Measurements from ENCODE around the gene FYB2.

Gene FYB2

DNA sequence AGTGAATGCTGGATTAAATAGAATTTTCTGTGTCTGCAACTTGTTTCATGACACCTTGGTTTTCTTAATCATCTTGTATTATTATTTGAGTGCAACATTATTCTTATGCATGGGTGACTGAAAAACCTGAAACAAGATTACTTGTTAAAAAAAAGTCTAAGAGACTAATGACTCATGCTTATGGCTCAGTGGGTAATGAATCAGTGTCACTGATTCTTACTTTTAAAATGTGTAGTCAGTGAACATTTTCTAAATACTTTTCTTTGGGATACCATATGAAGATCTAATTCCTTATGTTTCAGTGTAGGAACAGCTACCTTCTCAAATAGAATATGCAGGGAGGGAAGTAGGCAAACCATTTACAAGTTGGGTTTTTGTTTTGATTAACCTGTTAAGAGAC is 108.6 kb downstream of the FYB2 start:
- no peak for DNase-seq

DNA sequence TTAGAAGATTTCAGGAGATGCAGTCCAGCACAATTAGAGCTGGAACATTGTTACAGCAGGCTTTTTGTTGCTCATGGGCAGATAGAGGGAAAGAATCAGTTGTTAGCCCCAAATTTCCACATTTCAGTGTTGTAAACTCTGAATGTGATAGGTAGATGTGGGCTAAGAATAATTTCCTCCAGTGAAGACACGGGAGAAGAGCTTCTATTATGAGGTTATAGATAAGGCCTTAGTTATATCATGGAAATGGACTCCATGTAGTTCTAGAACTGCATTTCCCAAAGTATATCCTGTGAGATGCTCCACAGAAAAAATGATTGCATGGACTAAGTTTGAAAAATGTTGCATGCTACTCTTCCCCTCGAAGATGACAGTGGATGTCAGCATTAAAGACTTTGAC is 109.2 kb downstream of the FYB2 start:
- no peak for DNase-seq

DNA sequence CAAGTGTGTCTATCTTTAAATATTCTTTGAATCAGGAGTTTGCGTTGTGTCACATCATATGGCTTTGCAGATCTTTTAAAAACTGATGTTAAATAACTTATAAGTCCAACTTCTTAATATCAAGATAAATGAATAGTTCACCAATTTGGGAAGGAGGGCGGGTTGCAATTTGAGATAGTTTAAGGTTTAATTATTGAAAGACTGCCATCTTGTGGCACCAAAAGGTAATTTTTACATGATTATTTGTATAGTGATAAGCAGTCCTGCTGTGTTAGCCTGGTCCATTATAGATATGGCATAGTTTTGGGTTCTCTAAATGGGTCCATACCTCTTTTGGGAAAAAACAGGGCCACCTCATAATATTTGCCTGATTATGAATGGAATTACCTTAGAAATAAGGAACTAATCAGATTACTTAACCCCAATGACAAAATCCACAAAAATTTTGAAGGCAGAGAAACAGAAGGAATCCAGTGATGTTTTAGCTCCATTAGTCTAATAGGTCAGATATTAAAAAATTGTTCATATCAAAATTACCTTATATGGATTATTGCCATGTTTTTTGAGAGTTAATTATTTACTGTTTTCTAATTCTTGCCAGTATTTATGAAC is 109.8 kb downstream of the FYB2 start:
- DNase-seq = no peak

DNA sequence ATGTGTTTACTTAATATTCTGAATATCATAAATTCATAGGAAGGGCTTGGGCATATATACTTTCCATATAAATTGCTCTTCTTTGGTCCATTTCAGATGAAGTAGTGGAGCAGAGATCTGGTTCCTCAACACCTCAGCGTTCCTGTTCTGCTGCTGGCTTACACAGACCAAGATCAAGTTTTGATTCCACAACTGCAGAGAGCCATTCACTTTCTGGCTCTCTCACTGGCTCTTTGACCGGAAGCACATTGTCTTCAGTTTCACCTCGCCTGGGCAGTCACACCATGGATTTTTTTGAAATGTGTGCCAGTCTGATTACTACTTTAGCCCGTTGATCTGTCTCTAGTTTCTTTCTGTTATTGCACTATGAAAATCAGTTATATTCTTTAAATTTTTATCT is 111.8 kb downstream of the FYB2 start:
- DNase-seq = no peak

DNA sequence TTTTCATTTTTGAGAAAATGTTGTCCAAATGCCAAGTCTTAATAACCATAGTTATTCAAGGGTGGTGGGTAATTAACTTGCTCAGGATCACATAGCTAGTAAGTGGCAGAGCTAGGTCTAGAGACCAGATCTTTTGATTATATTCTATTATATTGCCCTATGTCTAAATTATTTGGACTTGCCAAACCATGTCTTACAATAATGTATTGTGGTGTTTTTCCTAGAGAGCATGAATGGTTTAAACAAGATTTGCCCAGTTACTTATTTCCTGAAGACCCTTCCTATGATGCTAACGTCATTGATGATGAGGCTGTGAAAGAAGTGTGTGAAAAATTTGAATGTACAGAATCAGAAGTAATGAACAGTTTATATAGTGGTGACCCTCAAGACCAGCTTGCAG is 115.5 kb downstream of the FYB2 start:
- DNase-seq = no peak

DNA sequence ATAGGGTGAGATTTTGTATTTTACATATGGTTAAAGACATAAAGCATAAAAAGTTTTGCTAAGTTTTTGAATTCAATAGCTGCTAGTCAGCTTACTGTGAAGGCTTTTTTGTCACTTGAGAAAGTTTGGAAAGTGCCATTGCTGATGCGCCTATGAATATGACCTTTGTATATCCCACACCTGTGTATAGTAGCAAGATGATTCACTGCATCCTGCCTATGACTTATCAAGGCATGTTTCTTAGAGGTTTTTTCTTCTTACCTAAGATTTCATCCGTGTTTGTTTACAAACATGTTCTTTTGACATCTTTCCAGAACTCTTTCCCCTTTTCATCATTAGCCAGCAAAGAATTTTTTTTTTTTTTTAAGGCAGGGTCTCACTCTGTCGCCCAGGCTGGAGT is 122.5 kb downstream of the FYB2 start:
- DNase-seq = no peak

DNA sequence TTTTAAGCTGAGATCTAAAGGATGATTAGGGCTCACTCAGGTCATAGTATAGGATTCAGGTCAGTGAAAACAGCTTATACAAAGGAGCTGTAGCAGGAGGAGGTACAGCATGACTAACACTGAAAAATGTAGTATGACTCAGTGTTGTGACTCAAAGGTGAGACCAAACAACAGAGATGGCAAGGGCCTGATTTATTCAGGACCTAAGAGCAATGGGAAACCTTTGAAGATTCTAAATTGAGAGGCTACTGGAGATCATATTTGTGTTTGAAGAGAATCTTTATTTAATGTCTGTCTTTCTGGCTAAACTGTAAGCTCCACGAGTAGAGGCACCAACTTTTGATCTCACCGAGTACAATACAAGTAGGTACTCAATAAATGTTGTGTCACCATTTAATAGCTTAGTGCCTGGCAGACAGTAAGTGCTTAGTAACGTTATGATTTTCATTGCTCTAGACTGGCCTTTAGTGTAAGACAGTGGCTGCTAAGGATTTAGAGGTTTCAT is 130.6 kb downstream of the FYB2 start:
- no peak for DNase-seq

DNA sequence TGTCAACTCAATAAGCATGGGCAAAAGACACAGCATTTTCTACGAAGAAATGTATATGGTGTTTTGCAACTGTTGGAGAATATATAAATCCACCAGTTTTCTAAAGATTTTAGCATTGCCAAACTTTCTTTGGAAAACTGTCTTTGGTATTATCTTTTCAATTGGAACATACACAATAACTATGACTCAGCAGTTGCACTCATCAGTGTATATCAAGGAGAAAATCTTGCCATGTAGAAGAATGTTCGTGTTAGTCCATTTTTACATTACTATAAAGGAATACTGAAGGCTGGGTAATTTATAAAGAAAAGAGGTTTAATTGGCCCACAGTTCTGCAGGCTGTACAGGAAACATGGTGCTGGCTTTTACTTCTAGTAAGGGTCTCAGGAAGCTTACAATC is 133.0 kb downstream of the FYB2 start:
- DNase-seq = no peak

DNA sequence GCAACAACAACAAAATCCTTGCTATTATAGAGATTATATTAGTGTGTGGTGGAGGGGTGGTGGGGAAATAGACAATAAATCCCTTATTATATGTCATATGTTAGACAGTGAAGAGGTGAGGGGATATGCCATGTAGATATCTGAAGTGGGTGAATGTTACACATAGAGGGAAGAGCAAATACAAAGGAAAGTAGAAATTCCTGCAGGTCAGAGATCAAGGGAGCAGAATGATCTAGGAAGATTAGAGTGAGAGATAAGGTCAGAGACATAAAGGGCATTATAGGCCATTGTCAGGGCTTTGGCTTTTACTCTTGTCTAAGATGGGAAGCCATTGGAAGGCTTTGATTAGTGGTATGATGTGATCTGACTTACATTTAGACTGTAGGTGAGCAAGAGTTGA is 135.6 kb downstream of the FYB2 start:
- DNase-seq = no peak

DNA sequence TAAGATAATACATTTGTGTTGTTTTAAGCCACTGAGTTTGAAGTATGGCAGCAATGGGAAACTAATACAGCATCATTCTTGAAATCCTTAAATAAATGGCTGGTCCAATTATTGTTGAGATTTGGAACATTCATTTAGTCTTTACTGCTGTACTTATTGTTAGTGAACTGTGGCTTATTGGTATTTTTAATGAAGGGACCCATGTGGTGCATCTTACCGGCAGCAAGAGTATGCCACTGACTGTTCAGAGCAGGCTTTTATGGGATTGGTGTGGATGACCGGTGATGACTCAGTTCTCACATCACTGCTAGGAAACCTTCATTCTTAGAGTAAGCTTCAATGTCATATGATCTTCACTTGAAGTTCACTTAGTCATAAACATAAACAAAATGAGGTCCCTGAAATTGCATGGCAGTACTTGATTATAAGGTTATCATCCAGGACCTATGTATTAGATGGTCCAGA is 142.6 kb downstream of the FYB2 start:
- DNase-seq = no peak

DNA sequence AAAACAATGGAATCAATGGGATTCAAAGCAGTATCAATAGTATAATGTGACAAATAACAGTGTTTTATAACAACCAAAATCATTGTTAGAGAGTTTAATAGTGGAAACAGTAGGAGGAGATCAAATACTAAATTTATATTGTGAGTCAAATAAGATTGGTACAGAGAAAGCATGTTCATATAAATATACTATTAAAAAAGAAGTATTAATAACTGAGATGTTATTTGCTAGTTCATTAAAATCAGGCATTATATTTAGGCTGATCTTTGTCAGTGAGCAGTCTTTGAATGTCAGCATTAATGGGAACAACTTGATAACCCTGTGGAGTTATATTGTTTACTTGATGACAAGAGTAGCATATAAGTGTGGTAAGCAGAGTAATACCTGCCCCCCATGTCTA is 143.4 kb downstream of the FYB2 start:
- no peak for DNase-seq

DNA sequence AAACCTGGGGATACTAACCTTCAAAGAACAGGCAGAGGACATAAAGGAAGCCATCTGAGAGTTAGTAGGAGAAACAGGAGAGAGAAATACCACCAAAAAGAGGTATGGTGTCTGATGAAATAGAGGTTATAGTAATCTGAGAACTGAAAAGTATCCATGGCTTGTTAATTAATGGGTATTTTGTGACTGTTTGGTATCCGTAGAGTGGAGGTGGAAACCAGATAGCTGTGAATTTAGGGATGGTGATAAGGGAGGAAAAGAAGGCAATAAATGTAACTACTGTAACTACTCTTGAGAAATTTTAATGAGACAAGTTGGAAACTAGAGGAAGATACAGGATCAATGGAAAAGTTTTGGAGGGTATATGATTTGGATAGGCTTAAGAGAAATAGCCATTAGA is 146.6 kb downstream of the FYB2 start:
- DNase-seq = no peak

DNA sequence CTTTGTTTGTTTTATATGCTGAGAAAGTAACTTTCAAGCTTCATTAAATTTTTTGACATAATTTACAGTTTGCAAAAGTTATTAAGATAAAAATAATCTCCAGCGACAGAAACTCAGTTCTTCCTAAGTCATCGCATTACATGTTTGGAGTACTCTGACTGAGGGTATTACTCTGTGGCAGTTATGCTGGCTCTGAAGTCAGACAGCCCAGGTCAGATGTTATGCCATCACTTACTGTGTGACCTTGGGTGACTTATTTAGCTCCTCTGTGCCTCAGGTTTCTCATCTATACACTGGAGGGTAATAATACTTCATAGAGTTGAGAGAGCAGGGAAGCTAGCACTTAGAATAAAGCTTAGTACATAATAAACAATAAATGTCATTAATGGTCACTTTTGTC is 147.7 kb downstream of the FYB2 start:
- no peak for DNase-seq

DNA sequence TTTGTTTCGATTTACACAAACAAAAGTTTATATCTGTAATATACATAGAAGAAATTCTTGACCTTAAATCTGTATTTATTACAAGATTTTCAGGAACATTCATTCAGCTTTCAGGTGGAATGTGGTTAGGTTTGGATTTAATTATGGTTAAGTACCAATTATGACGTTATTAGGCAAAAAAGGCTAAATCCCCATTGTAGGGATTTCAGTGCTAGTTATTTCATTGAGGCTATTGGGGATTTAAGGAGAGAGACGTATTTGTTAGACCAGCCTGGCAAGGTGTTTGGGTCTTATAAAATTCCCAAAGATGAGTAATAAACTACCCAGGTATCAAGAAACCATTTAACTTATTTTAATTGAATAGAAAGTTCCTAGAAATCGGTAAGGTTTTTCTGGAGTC is 148.1 kb downstream of the FYB2 start:
- no peak for DNase-seq

DNA sequence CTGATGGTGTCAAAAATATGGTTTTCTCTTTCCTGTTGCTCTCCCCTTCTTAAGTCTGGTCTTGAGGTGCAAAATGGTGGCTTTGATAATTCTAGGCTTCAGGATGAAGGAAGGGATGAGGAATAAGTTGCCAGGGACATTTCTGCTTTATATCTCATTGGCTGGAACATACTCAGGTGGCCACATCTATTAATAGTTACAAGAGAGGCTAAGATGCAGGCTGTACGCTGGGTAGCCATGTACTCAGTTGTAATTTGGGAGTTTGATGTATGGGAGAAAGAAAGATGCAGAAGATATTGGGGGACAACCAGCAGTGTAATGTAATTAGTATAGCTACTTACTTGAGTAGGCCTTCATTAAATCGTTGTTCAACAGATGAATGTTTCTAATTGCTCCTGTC is 148.9 kb downstream of the FYB2 start:
- no peak for DNase-seq
